CD8-positive, alpha-beta memory T cell (primary cell): Measurements from ENCODE around the gene STXBP3. TPM values are rescaled to one million over a fixed set of nuclear protein-coding genes. Genes with fewer than 3 reads are reported as not detected.
A peak's percentile ranks its signal among the peaks of the same experiment; 100 is the strongest.

Source experiments
- CTCF ChIA-PET: fragments of 350-600 bp; sonication (Branson Sonifier 250); formaldehyde crosslinking; loops from one replicate; lab custom pipeline; 2021; ENCODE audit warnings: antibody characterized with exemption; lab: Charles Lee
- POLR2A ChIA-PET: fragments of 350-600 bp; sonication (Branson Sonifier 250); formaldehyde crosslinking; loops from one replicate; lab custom pipeline; 2021; ENCODE audit warnings: antibody characterized with exemption; lab: Charles Lee
- DNase-seq, 5 donors: peaks; one replicate each; pipeline versions ENCODE4 v3.0.0 to v3.0.0-alpha.2; 2020 to 2022; ENCODE audit warnings: mixed read lengths in 1 of 5
- H3K27ac ChIP-seq: one replicate; pipeline ENCODE4 v1.7.0; 2013; ENCODE audit warnings: low read depth, mild to moderate bottlenecking, low read length, moderate library complexity
- H3K27me3 ChIP-seq: 2 replicates; pipeline ENCODE4 v1.7.0; 2013; ENCODE audit warnings: low read length, mild to moderate bottlenecking; ENCODE audit not compliant: insufficient read depth, poor library complexity, severe bottlenecking
- H3K36me3 ChIP-seq: 2 replicates; pipeline ENCODE4 v1.7.0; 2013; ENCODE audit warnings: mild to moderate bottlenecking, low read length, moderate library complexity; ENCODE audit not compliant: insufficient read depth
- H3K4me1 ChIP-seq: 2 replicates; pipeline ENCODE4 v1.7.0; 2013; ENCODE audit warnings: mild to moderate bottlenecking, low read length, moderate library complexity; ENCODE audit not compliant: insufficient read depth
- H3K4me3 ChIP-seq: 2 replicates; pipeline ENCODE4 v1.7.0; 2013; ENCODE audit warnings: mild to moderate bottlenecking, low read length
- H3K9me3 ChIP-seq: 2 replicates; pipeline ENCODE4 v1.7.0; 2013; ENCODE audit warnings: mild to moderate bottlenecking, low read length
- H3K27ac Mint-ChIP-seq, 8 donors: one replicate each; pipeline ENCODE4 v1.8.0; 2020 to 2021; ENCODE audit warnings: mixed read lengths in 8 of 8, mild to moderate bottlenecking in 6 of 8, inconsistent platforms in 3 of 8, moderate library complexity in 3 of 8
- H3K27me3 Mint-ChIP-seq, 2 donors: one replicate each; pipeline ENCODE4 v1.8.0; 2020 to 2021; ENCODE audit warnings: mixed read lengths in 2 of 2, mild to moderate bottlenecking in 1 of 2, moderate library complexity in 1 of 2
- H3K36me3 Mint-ChIP-seq, 3 donors: one replicate each; pipeline ENCODE4 v1.8.0; 2020 to 2021; ENCODE audit warnings: mixed read lengths in 3 of 3, inconsistent platforms in 1 of 3, mild to moderate bottlenecking in 1 of 3
- H3K4me1 Mint-ChIP-seq, 3 donors: one replicate each; pipeline ENCODE4 v1.8.0; 2020 to 2021; ENCODE audit warnings: mixed read lengths in 3 of 3, inconsistent platforms in 1 of 3, mild to moderate bottlenecking in 1 of 3
- H3K4me3 Mint-ChIP-seq, 7 donors: one replicate each; pipeline ENCODE4 v1.8.0; 2020 to 2021; ENCODE audit warnings: mixed read lengths in 7 of 7, mild to moderate bottlenecking in 6 of 7, moderate library complexity in 4 of 7, inconsistent platforms in 2 of 7
- H3K9me3 Mint-ChIP-seq, 5 donors: one replicate each; pipeline ENCODE4 v1.8.0; 2020 to 2022; ENCODE audit warnings: mixed read lengths in 5 of 5, mild to moderate bottlenecking in 3 of 5, moderate library complexity in 2 of 5, inconsistent platforms in 1 of 5
- polyA plus RNA-seq: library from polyadenylated mRNA; unstranded; fragments of 300-500 nt; fragmentation: Illumina TruSeq; gene quantifications from one replicate; pipeline ENCODE4 v1.2.3, GENCODE V29; 2021
- total RNA-seq, 2 experiments: library from RNA; stranded (reverse); gene quantifications; one replicate each; pipeline ENCODE4 v1.2.3, GENCODE V29; 2021

Gene STXBP3
- total and polyA plus RNA-seq, 3 experiments from 2014 or later = 43.2 to 54.8 (median 43.3) TPM

- no peak for DNase-seq
- H3K27ac Mint-ChIP-seq = peak overlapping the region in 1 of 8 donors; percentile 51
- ChIA-PET CTCF (interaction anchor here (0.7 to 1.2 kb wide), 2 partner anchors 13 to 14 kb away, joined by 3 read pairs; no protein-coding TSS in a partner anchor), POLR2A (no interaction called here)
- Histone ChIP-seq H3K27ac (no peak overlapping the region), H3K4me1 (no peaks in the 10 kb centered on the region), H3K9me3 (no peaks in the 10 kb centered on the region), H3K4me3 (no peak overlapping the region), H3K36me3 (no peaks in the 10 kb centered on the region), H3K27me3 (no peaks in the 10 kb centered on the region)
- peaks cover 0 to 6% (median 3%) of the 10 kb centered on the region in 5 donors for H3K9me3 Mint-ChIP-seq
- no peak overlapping the region for H3K4me3 Mint-ChIP-seq
- peaks cover 3 to 7% of the 10 kb centered on the region in 2 donors for H3K27me3 Mint-ChIP-seq
- no peaks in the 10 kb centered on the region for H3K4me1 Mint-ChIP-seq
- peaks cover 0 to 4% (median 0%) of the 10 kb centered on the region in 3 donors for H3K36me3 Mint-ChIP-seq
These were observed 96.2 kb downstream of the STXBP3 start for GRCh38 chr1:108842525-108843181.

- Mint-ChIP-seq H3K27ac (no peak overlapping the region), H3K27me3 (peaks cover 3 to 7% of the 10 kb centered on the region in 2 donors), H3K4me1 (no peaks in the 10 kb centered on the region), H3K4me3 (no peak overlapping the region), H3K9me3 (no peaks in the 10 kb centered on the region), H3K36me3 (no peaks in the 10 kb centered on the region)
- no peak for DNase-seq
- Histone ChIP-seq H3K36me3 (no peaks in the 10 kb centered on the region), H3K4me1 (no peaks in the 10 kb centered on the region), H3K9me3 (no peaks in the 10 kb centered on the region), H3K27me3 (no peaks in the 10 kb centered on the region), H3K27ac (no peak overlapping the region), H3K4me3 (no peak overlapping the region)
- POLR2A ChIA-PET = no interaction called here
- CTCF ChIA-PET = interaction anchor here (1.2 kb wide), 1 partner anchor 15 kb away, joined by 6 read pairs; no protein-coding TSS in a partner anchor
These were observed 97.1 kb downstream of the STXBP3 start for GRCh38 chr1:108843390-108844137.

GRCh38 chr1:108845446-108845845 lies 99.0 kb downstream of the STXBP3 start:
- Histone ChIP-seq H3K27ac (no peak overlapping the region), H3K4me1 (no peaks in the 10 kb centered on the region), H3K27me3 (peaks cover 5% of the 10 kb centered on the region), H3K36me3 (no peaks in the 10 kb centered on the region), H3K4me3 (no peak overlapping the region), H3K9me3 (no peaks in the 10 kb centered on the region)
- ChIA-PET POLR2A (no interaction called here), CTCF (no interaction called here)
- Mint-ChIP-seq H3K9me3 (no peaks in the 10 kb centered on the region), H3K27me3 (peaks cover 3 to 7% of the 10 kb centered on the region in 2 donors), H3K27ac (no peak overlapping the region), H3K4me1 (no peaks in the 10 kb centered on the region), H3K36me3 (no peaks in the 10 kb centered on the region), H3K4me3 (no peak overlapping the region)
- no peak for DNase-seq

GRCh38 chr1:108845991-108846390 lies 99.5 kb downstream of the STXBP3 start:
- no peaks in the 10 kb centered on the region for H3K9me3 ChIP-seq
- DNase-seq = no peak
- no peaks in the 10 kb centered on the region for H3K4me1 ChIP-seq
- H3K27me3 Mint-ChIP-seq = peaks cover 3 to 7% of the 10 kb centered on the region in 2 donors
- no peak overlapping the region for H3K27ac ChIP-seq
- H3K4me1 Mint-ChIP-seq = no peaks in the 10 kb centered on the region
- H3K9me3 Mint-ChIP-seq = no peaks in the 10 kb centered on the region
- no peak overlapping the region for H3K4me3 ChIP-seq
- H3K4me3 Mint-ChIP-seq = no peak overlapping the region
- no peak overlapping the region for H3K27ac Mint-ChIP-seq
- H3K36me3 ChIP-seq = no peaks in the 10 kb centered on the region
- peaks cover 5% of the 10 kb centered on the region for H3K27me3 ChIP-seq
- ChIA-PET POLR2A (no interaction called here), CTCF (no interaction called here)
- no peaks in the 10 kb centered on the region for H3K36me3 Mint-ChIP-seq

GRCh38 chr1:108847494-108847893 lies 101.0 kb downstream of the STXBP3 start:
- peaks cover 6 to 7% of the 10 kb centered on the region in 2 donors for H3K27me3 Mint-ChIP-seq
- no peaks in the 10 kb centered on the region for H3K36me3 Mint-ChIP-seq
- H3K4me3 Mint-ChIP-seq = no peak overlapping the region
- Histone ChIP-seq H3K9me3 (no peaks in the 10 kb centered on the region), H3K27me3 (peaks cover 5% of the 10 kb centered on the region), H3K4me3 (no peak overlapping the region), H3K36me3 (no peaks in the 10 kb centered on the region), H3K4me1 (no peaks in the 10 kb centered on the region), H3K27ac (no peak overlapping the region)
- no peak overlapping the region for H3K27ac Mint-ChIP-seq
- no peak for DNase-seq
- no peaks in the 10 kb centered on the region for H3K9me3 Mint-ChIP-seq
- ChIA-PET CTCF (no interaction called here), POLR2A (interaction anchor here (0.7 kb wide), 1 partner anchor 115 kb away, joined by 9 read pairs; no protein-coding TSS in a partner anchor)
- H3K4me1 Mint-ChIP-seq = peaks cover 3 to 6% (median 3%) of the 10 kb centered on the region in 3 donors

- Mint-ChIP-seq H3K4me3 (no peak overlapping the region), H3K27ac (no peak overlapping the region)
- POLR2A ChIA-PET = no interaction called here
These were observed 102.3 kb downstream of the STXBP3 start for GRCh38 chr1:108848806-108849205.

GRCh38 chr1:108850929-108851328 lies 104.5 kb downstream of the STXBP3 start:
- no peak overlapping the region for H3K4me3 Mint-ChIP-seq
- Histone ChIP-seq H3K4me3 (no peak overlapping the region), H3K4me1 (no peaks in the 10 kb centered on the region), H3K9me3 (no peaks in the 10 kb centered on the region), H3K27me3 (peaks cover 5% of the 10 kb centered on the region), H3K36me3 (no peaks in the 10 kb centered on the region), H3K27ac (no peak overlapping the region)
- H3K36me3 Mint-ChIP-seq = no peaks in the 10 kb centered on the region
- no peak overlapping the region for H3K27ac Mint-ChIP-seq
- H3K9me3 Mint-ChIP-seq = no peaks in the 10 kb centered on the region
- ChIA-PET CTCF (no interaction called here), POLR2A (no interaction called here)
- DNase-seq = no peak
- H3K27me3 Mint-ChIP-seq = peaks cover 14 to 15% of the 10 kb centered on the region in 2 donors
- peaks cover 6 to 9% (median 6%) of the 10 kb centered on the region in 3 donors for H3K4me1 Mint-ChIP-seq

More at GRCh38 chr1:108848806-108849205, 102.3 kb downstream of the STXBP3 start:
- Histone ChIP-seq H3K9me3 (no peaks in the 10 kb centered on the region), H3K4me3 (no peak overlapping the region), H3K27me3 (peaks cover 5% of the 10 kb centered on the region), H3K36me3 (no peaks in the 10 kb centered on the region), H3K4me1 (no peaks in the 10 kb centered on the region), H3K27ac (no peak overlapping the region)
- Mint-ChIP-seq H3K9me3 (no peaks in the 10 kb centered on the region), H3K27me3 (peaks cover 7 to 9% of the 10 kb centered on the region in 2 donors), H3K36me3 (no peaks in the 10 kb centered on the region), H3K4me1 (peaks cover 6 to 9% (median 6%) of the 10 kb centered on the region in 3 donors)
- no peak for DNase-seq
- CTCF ChIA-PET = no interaction called here

GRCh38 chr1:108851567-108851966 lies 105.1 kb downstream of the STXBP3 start:
- Mint-ChIP-seq H3K27me3 (peaks cover 17 to 20% of the 10 kb centered on the region in 2 donors), H3K4me3 (no peak overlapping the region), H3K36me3 (no peaks in the 10 kb centered on the region), H3K27ac (no peak overlapping the region), H3K9me3 (no peaks in the 10 kb centered on the region), H3K4me1 (peaks cover 6 to 9% (median 6%) of the 10 kb centered on the region in 3 donors)
- DNase-seq = no peak
- Histone ChIP-seq H3K9me3 (no peaks in the 10 kb centered on the region), H3K27me3 (peaks cover 5% of the 10 kb centered on the region), H3K36me3 (no peaks in the 10 kb centered on the region), H3K4me3 (no peak overlapping the region), H3K4me1 (no peaks in the 10 kb centered on the region), H3K27ac (no peak overlapping the region)
- POLR2A ChIA-PET = no interaction called here
- CTCF ChIA-PET = no interaction called here
